Common myeloid progenitor, CD34-positive (primary cell): ENCODE measurements around the gene NLRP3.
A peak's percentile ranks its signal among the peaks of the same experiment; 100 is the strongest.
"Not testable (repeated sequence)": the region's sequence is repeated elsewhere in the genome, so short reads cannot be mapped to it uniquely, and the experiment has no call there.

ENCODE experiments used
- CTCF ChIA-PET: fragments of 350-600 bp; sonication (Branson Sonifier 250); formaldehyde crosslinking; loops from one replicate; lab custom pipeline; 2021; ENCODE audit warnings: antibody characterized with exemption; lab: Charles Lee
- POLR2A ChIA-PET: fragments of 350-600 bp; sonication (Branson Sonifier 250); formaldehyde crosslinking; loops from one replicate; lab custom pipeline; 2021; ENCODE audit warnings: antibody characterized with exemption; lab: Charles Lee
- DNase-seq, 3 donors: peaks; one replicate each; pipeline versions ENCODE4 v3.0.0 to v3.0.0-alpha.2; 2013
- H3K27ac ChIP-seq, 2 experiments: 1 replicate in 1 of 2; 2 replicates in 1 of 2; pipeline ENCODE4 v1.7.0; 2013; ENCODE audit warnings: inconsistent platforms in 2 of 2, low read length in 2 of 2, mild to moderate bottlenecking in 2 of 2, low read depth in 1 of 2, moderate library complexity in 1 of 2; ENCODE audit not compliant: severe bottlenecking in 2 of 2, insufficient read depth in 1 of 2, poor library complexity in 1 of 2
- H3K27me3 ChIP-seq, 5 experiments: replicated peaks in 2 of 5; 1 replicate in 3 of 5; 2 replicates in 2 of 5; pipeline versions ENCODE4 v1.6.1 to v1.7.0; 2013; ENCODE audit warnings: low read length in 4 of 5, mild to moderate bottlenecking in 2 of 5, moderate library complexity in 2 of 5, inconsistent platforms in 1 of 5; ENCODE audit not compliant: insufficient read depth in 5 of 5, control insufficient read depth in 4 of 5
- H3K36me3 ChIP-seq, 4 experiments: 1 replicate in 2 of 4; 2 replicates in 2 of 4; pipeline versions ENCODE4 v1.6.1 to v1.7.0; 2013; ENCODE audit warnings: low read length in 3 of 4, control low read depth in 1 of 4, mild to moderate bottlenecking in 1 of 4; ENCODE audit not compliant: control insufficient read depth in 4 of 4, insufficient read depth in 4 of 4
- H3K4me1 ChIP-seq, 4 experiments: 1 replicate in 3 of 4; 2 replicates in 1 of 4; pipeline versions ENCODE4 v1.6.1 to v1.7.1; 2013; ENCODE audit warnings: low read length in 3 of 4, mild to moderate bottlenecking in 3 of 4, control low read depth in 1 of 4, inconsistent platforms in 1 of 4, moderate library complexity in 1 of 4; ENCODE audit not compliant: control insufficient read depth in 4 of 4, insufficient read depth in 4 of 4; ENCODE audit errors: control extremely low read depth in 1 of 4
- H3K4me3 ChIP-seq, 7 experiments: 1 replicate in 4 of 7; 2 replicates in 3 of 7; pipeline versions ENCODE4 v1.5.1 to v1.7.0; 2013; ENCODE audit warnings: mild to moderate bottlenecking in 7 of 7, low read length in 6 of 7, moderate library complexity in 6 of 7, inconsistent platforms in 2 of 7, low read depth in 2 of 7, control low read depth in 1 of 7; ENCODE audit not compliant: insufficient read depth in 4 of 7, control insufficient read depth in 1 of 7; ENCODE audit errors: extremely low read depth in 1 of 7
- H3K9me3 ChIP-seq, 5 experiments: 1 replicate in 4 of 5; 2 replicates in 1 of 5; pipeline versions ENCODE4 v1.6.1 to v1.7.1; 2013; ENCODE audit warnings: low read length in 4 of 5, mild to moderate bottlenecking in 2 of 5, inconsistent platforms in 1 of 5, low read depth in 1 of 5, moderate library complexity in 1 of 5; ENCODE audit not compliant: control insufficient read depth in 4 of 5, insufficient read depth in 2 of 5; ENCODE audit errors: control extremely low read depth in 1 of 5
- WGBS: methylation state at CpG from one replicate; pipeline ENCODE4 v1.1.5; 2013; ENCODE audit not compliant: insufficient coverage; 5-methylcytosine and 5-hydroxymethylcytosine counted together

Gene NLRP3

DNA sequence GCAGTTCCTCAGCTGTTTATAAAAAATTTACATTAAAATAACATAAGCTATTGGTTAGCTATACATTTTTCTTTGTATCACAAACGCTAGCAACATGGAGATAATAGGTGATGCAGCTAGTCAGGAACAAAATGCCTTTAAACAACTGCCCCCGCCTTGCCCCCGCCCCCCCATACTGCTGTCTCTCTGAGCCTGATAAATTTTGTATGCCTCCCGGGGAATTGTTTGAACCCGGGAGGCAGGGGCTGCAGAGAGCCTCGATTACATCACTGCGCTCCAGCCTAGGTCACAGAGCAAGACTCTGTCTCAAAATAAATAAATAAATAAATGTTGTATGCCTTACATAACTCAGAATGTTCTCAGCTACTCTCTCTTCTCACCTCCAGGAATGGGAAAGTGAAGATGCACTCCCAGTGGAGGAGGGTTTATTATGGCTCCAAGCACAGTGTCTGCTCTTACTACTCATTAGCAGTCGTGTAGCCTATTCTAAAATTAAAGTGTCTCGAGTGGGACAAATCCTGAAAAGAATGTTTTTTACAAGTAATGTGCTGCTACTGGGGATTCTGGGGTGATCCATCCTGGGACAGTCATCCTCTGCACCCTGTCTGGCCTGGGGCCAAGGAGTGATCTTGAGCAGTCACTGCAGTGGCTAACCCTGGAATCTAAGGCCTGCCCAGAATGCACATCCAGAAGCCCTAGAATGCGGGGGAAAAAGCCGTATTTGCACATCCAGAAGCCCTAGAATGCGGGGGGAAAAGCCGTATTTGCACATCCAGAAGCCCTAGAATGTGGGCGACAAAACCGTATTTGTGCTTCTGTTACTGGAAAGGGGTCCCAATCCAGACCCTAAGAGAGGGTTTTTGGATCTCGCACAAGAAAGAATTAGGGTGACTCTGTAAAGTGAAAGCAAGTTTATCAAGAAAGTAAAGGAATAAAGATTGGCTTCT is 44.9 kb upstream of the NLRP3 start:
- Histone ChIP-seq H3K4me3 (no peak overlapping the region), H3K27me3 (no peaks in the 10 kb centered on the region), H3K4me1 (peaks cover 0 to 6% (median 2%) of the 10 kb centered on the region in 4 experiments), H3K36me3 (no peaks in the 10 kb centered on the region), H3K9me3 (peaks cover 0 to 6% (median 0%) of the 10 kb centered on the region in 5 experiments), H3K27ac (no peak overlapping the region)
- ChIA-PET POLR2A (no interaction called here), CTCF (interaction anchor here (1.0 to 1.7 kb wide), 2 partner anchors 115 to 117 kb away, joined by 4 to 5 read pairs; no protein-coding TSS in a partner anchor)
- WGBS = 83% methylated on average over 8 of the region's 16 CpGs
- no peak for DNase-seq

DNA sequence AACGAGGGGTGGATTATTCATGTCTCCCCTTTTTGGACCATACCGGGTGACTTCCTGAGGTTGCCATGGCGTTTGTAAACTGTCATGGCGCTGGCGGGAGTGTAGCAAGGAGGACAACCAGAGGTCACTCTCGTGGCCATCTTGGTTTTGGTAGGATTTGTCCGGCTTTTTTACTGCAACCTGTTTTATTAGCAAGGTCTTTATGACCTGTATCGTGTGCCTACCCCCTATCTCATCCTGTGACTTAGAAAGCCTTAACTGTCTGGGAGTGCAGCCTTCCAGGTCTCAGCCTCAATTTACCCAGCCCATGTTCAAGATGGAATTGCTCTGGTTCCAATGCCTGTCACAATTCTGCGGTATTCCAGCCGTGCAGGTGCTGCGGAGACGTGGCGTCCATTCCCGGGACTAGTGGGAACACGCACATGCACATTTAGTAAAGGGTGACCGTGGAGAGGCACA is 44.1 kb upstream of the NLRP3 start:
- POLR2A ChIA-PET = no interaction called here
- Histone ChIP-seq H3K4me1 (peaks cover 0 to 6% (median 2%) of the 10 kb centered on the region in 4 experiments), H3K27me3 (no peaks in the 10 kb centered on the region), H3K4me3 (no peak overlapping the region), H3K27ac (no peak overlapping the region), H3K36me3 (no peaks in the 10 kb centered on the region), H3K9me3 (peaks cover 0 to 2% (median 0%) of the 10 kb centered on the region in 5 experiments)
- 96% methylated on average over 16 of the region's 16 CpGs for WGBS
- DNase-seq = no peak
- CTCF ChIA-PET = interaction anchor here (0.9 to 4.3 kb wide), 6 partner anchors 17 to 464 kb away, joined by 3 to 70 read pairs (median 6); no protein-coding TSS in a partner anchor

DNA sequence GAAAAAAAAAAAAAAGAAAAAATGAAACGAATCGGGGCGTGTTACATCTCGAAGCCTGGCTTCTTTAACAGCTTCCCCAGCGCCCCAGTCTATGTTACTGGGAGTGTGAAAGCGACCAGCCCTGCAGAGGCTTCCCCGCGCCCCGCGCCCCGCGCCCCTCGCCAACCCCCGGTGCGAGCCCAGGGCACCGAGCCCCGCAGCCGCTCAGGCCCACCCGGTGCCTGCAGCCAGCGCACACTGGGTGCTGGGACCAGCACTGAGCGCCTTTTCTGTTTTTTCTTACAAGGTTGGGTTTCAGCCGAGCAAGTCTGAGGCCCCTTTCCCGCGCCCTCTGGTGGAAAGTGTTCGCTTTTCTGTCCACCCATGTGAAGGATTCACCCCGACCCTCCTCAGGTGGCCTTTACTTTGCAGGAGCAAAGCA is 42.2 kb upstream of the NLRP3 start:
- WGBS = 15% methylated on average over 16 of the region's 26 CpGs
- ChIA-PET POLR2A (no interaction called here), CTCF (interaction anchor here (0.6 to 4.3 kb wide), 17 partner anchors 10 to 540 kb away, joined by 3 to 70 read pairs (median 4); partner anchors contain the start of gene OR2B11)
- Histone ChIP-seq H3K4me1 (peaks cover 0 to 3% (median 2%) of the 10 kb centered on the region in 4 experiments), H3K36me3 (no peaks in the 10 kb centered on the region), H3K27me3 (no peaks in the 10 kb centered on the region), H3K4me3 (peak overlapping the region; percentile 10 to 78 (median 52)), H3K27ac (no peak overlapping the region), H3K9me3 (peaks cover 0 to 2% (median 0%) of the 10 kb centered on the region in 5 experiments)
- peak; percentile 71 to 78 (median 76) for DNase-seq

DNA sequence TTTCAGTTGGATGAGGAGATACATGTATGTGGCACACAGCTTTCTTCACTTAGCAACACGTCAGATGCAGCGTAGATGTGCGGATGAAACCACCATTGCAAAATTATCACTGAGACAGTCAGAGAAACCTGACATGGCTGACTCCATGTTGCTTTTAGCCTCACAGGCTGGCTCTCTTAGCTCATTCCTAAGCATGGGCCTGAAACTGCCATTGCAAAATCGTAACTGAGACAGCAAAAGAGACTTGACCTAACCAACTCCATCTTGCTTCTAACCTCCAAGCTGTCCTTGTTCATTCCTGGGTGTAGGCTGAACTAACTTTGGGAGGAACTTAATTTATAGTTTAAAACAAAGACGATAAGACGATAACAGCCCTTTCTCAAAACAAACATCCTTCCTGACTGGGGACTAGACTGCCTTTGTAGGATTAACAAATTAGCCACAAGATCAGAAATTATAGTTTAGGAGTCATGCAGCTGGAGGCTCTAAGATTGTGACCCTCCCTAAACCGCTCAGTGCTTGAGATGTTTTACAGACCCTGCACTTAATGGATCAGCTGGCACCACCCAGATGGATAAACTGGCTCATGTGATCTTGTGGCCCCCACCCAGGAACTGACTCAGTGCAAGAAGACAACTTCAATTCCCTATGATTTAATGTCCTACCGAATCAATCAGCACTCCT is 41.2 kb upstream of the NLRP3 start:
- H3K36me3 ChIP-seq, H3K9me3 ChIP-seq, POLR2A ChIA-PET, H3K27me3 ChIP-seq, H3K4me3 ChIP-seq, H3K27ac ChIP-seq, H3K4me1 ChIP-seq, DNase-seq: not testable (repeated sequence)
- 93% methylated on average over 4 of the region's 8 CpGs for WGBS
- CTCF ChIA-PET = interaction anchor here (0.6 to 4.3 kb wide), 10 partner anchors 9 to 113 kb away, joined by 3 to 70 read pairs (median 5); partner anchors contain the start of gene OR2B11

DNA sequence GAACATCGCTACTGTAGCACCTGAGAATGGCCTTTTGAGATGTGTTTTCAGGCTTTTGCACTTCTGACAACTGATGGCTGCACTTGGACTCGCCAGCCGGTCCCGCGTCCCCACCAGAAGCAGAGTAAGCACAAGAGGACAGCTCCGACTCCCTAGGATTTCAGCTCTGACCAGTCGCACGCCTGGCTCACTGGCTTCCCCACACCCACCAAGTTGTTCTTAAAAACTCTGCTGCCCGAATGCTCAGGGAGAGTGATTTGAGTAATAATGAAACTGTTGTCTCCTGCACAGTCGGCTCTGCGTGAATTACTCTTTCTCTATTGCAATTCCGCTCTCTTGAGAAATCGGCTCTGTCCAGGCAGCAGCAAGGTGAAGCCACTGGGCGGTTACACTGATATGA is 40.2 kb upstream of the NLRP3 start:
- POLR2A ChIA-PET = no interaction called here
- 99% methylated on average over 10 of the region's 14 CpGs for WGBS
- CTCF ChIA-PET = interaction anchor here (4.3 kb wide), 1 partner anchor 112 kb away, joined by 70 read pairs; no protein-coding TSS in a partner anchor

DNA sequence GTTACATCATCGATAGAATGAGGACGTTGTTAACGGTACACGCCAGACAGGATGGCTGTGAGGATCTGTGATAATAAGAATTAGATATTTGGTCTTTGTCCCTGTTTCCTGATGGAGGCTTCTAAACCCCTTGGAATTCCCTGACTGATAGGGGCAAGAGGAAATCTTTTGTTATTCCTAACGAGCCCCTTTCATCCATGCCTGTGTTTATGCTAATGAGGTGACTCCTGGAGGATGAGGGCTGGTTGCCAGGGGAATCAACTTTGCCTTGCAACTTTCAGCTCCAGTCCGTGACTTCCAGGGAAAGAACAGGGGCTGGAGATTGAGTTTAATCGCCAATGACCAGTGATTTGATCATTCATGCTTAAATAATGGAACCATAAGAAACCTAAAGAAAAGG is 39.3 kb upstream of the NLRP3 start:
- DNase-seq = no peak
- 73% methylated on average over 6 of the region's 7 CpGs for WGBS
- ChIA-PET CTCF (interaction anchor here (0.9 to 1.4 kb wide), 2 partner anchors 13 to 113 kb away, joined by 3 to 7 read pairs; no protein-coding TSS in a partner anchor), POLR2A (no interaction called here)
- peaks cover 0 to 2% (median 2%) of the 10 kb centered on the region in 5 experiments for H3K9me3 ChIP-seq
- peaks cover 0 to 2% (median 0%) of the 10 kb centered on the region in 4 experiments for H3K4me1 ChIP-seq
- no peaks in the 10 kb centered on the region for H3K27me3 ChIP-seq
- no peak overlapping the region for H3K4me3 ChIP-seq
- H3K27ac ChIP-seq = no peak overlapping the region
- H3K36me3 ChIP-seq = no peaks in the 10 kb centered on the region

More for the DNA sequence above, 40.2 kb upstream of the NLRP3 start:
- Histone ChIP-seq H3K9me3 (peaks cover 0 to 2% (median 2%) of the 10 kb centered on the region in 5 experiments), H3K27me3 (no peaks in the 10 kb centered on the region), H3K4me1 (peaks cover 0 to 2% (median 0%) of the 10 kb centered on the region in 4 experiments), H3K27ac (no peak overlapping the region), H3K36me3 (no peaks in the 10 kb centered on the region), H3K4me3 (no peak overlapping the region)
- no peak for DNase-seq
